B cell (primary cell): ENCODE measurements around the gene BCOR.

ENCODE experiments used
- EZH2 ChIP-seq: IDR thresholded peaks from 2 replicates; pipeline ENCODE4 v1.6.1; 2012; ENCODE audit warnings: borderline replicate concordance, low read depth, mild to moderate bottlenecking, moderate library complexity, low read length; ENCODE audit not compliant: insufficient read depth, poor library complexity, severe bottlenecking
- TF ChIP-seq, protein P1 (sequence below): fragments of 200-600 bp; IDR thresholded peaks from one replicate; pipeline ENCODE4 v1.8.0; 2022; ENCODE audit warnings: antibody characterized with exemption, mild to moderate bottlenecking

DNA sequence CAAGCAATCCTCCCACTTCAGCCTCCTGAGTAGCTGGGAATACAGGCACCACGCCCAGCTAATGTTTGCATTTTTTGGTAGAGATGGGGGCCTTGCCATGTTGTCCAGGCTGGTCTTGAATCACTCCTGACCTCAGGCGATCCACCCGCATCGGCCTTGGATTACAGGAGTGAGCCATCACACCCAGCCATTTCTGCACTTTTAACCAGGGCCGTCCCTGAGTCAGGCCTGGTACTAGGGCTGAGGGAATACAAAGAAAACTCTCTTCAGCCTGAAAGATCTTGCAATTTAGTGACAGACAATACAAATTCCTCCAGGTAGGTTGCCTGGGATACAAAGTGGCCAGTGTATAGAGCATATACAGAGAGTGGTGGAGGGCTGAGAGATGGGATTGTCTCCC lies 65.8 kb downstream of the BCOR start:
- TF ChIP-seq, protein P1, sequence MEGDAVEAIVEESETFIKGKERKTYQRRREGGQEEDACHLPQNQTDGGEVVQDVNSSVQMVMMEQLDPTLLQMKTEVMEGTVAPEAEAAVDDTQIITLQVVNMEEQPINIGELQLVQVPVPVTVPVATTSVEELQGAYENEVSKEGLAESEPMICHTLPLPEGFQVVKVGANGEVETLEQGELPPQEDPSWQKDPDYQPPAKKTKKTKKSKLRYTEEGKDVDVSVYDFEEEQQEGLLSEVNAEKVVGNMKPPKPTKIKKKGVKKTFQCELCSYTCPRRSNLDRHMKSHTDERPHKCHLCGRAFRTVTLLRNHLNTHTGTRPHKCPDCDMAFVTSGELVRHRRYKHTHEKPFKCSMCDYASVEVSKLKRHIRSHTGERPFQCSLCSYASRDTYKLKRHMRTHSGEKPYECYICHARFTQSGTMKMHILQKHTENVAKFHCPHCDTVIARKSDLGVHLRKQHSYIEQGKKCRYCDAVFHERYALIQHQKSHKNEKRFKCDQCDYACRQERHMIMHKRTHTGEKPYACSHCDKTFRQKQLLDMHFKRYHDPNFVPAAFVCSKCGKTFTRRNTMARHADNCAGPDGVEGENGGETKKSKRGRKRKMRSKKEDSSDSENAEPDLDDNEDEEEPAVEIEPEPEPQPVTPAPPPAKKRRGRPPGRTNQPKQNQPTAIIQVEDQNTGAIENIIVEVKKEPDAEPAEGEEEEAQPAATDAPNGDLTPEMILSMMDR, result no peak
- no peak for TF ChIP-seq EZH2
